NCI-H748 (cell line): ENCODE measurements around the gene DCTN5.
A peak's percentile ranks its signal among the peaks of the same experiment; 100 is the strongest.

Experiments used
- DNase-seq: peaks from one replicate; lab custom pipeline; 2025; ENCODE audit not compliant: unreplicated experiment; lab: John Stamatoyannopoulos, UW

DCTN5 gene

GRCh38 chr16:23651943-23652468 lies 10.7 kb downstream of the DCTN5 start:
- no peak for DNase-seq

- no peak for DNase-seq
Observed at GRCh38 chr16:23663918-23664317, 22.7 kb downstream of the DCTN5 start.

GRCh38 chr16:23666571-23667354 lies 25.5 kb downstream of the DCTN5 start:
- DNase-seq: no peak

- DNase-seq: no peak
Observed at GRCh38 chr16:23667355-23667659, 26.0 kb downstream of the DCTN5 start.

GRCh38 chr16:23668225-23668624 lies 27.0 kb downstream of the DCTN5 start:
- no peak for DNase-seq

GRCh38 chr16:23668873-23669272 lies 27.6 kb downstream of the DCTN5 start:
- no peak for DNase-seq

GRCh38 chr16:23670137-23670776 lies 29.0 kb downstream of the DCTN5 start:
- DNase-seq: no peak

GRCh38 chr16:23673971-23674614 lies 32.8 kb downstream of the DCTN5 start:
- no peak for DNase-seq

GRCh38 chr16:23676924-23677480 lies 35.7 kb downstream of the DCTN5 start:
- DNase-seq: no peak

- peak; percentile 89 for DNase-seq
Observed at GRCh38 chr16:23678430-23679273, 37.4 kb downstream of the DCTN5 start, which contains the start of gene PLK1. PLK1 (plus strand) TSS chr16:23678889; CDS start chr16:23678933, 44 bp downstream.

GRCh38 chr16:23679274-23679985 lies 38.2 kb downstream of the DCTN5 start:
- DNase-seq: peak; percentile 35

GRCh38 chr16:23679986-23680336 lies 38.7 kb downstream of the DCTN5 start:
- no peak for DNase-seq

GRCh38 chr16:23682181-23682580 lies 40.9 kb downstream of the DCTN5 start:
- no peak for DNase-seq

GRCh38 chr16:23683487-23683886 lies 42.2 kb downstream of the DCTN5 start:
- no peak for DNase-seq

- DNase-seq: no peak
Observed at GRCh38 chr16:23687034-23687808, 46.0 kb downstream of the DCTN5 start.

GRCh38 chr16:23689442-23690187 lies 48.3 kb downstream of the DCTN5 start:
- no peak for DNase-seq

- DNase-seq: no peak
Observed at GRCh38 chr16:23690771-23691482, 49.7 kb downstream of the DCTN5 start.
